BE2C (cell line): ENCODE data around the gene ST6GALNAC3.

ENCODE experiments used
- DNase-seq: peaks from one replicate; pipeline ENCODE4 v3.0.0-alpha.2; 2020
- H3K27me3 ChIP-seq: fragments of 250-450 bp; sonication (Bioruptor Pico); 2 replicates; pipeline ENCODE4 v1.5.1; 2020; ENCODE audit warnings: mild to moderate bottlenecking
- H3K36me3 ChIP-seq: fragments of 250-450 bp; sonication (Bioruptor Pico); 2 replicates; pipeline ENCODE4 v1.5.1; 2020; ENCODE audit warnings: mild to moderate bottlenecking
- H3K4me1 ChIP-seq: fragments of 250-450 bp; sonication (Bioruptor Pico); 2 replicates; pipeline ENCODE4 v1.5.1; 2020
- H3K4me3 ChIP-seq: 2 replicates; pipeline ENCODE4 v1.5.1; 2011; ENCODE audit warnings: low read depth, low read length
- H3K9me3 ChIP-seq: fragments of 250-450 bp; sonication (Bioruptor Pico); 2 replicates; pipeline ENCODE4 v1.5.1; 2020
- TF ChIP-seq, protein P1 (sequence below): IDR thresholded peaks from 2 replicates; pipeline ENCODE4 v1.5.1; 2012; ENCODE audit warnings: mild to moderate bottlenecking, low read depth, low read length

ST6GALNAC3 gene

DNA sequence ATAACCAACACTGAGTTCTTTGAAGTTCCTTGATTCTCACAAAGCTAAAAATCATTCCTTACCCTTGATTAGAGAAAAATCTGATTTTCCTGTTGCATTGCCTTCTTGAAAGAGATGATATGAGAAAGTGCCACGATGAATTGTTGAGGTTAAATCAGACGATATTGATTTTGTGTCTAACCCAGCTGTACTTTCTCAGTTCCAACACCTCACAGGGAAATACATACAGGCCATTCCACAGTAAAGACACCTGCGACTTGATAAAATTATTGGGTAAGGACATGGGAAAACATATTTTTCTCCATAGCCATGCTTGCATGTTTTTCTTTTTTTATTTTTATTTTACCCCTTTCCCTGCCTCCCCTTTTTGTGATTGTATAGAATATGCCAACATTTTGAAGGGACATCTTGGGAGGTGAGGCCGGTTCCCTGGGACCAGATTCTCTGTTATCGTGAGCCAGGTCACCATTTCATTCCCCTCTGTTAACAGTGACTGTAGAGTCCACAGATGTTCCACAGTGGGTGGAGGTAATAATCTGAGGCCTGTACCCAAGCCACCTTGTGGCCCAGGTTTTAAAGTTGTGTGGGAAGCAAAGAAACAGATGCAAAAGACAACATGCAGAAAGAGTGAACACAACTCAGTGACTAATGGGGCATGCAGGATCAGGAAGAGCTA is 537.4 kb downstream of the ST6GALNAC3 start:
- no peaks in the 10 kb centered on the region for H3K36me3 ChIP-seq
- no peaks in the 10 kb centered on the region for H3K27me3 ChIP-seq
- no peak for DNase-seq
- H3K4me1 ChIP-seq: no peaks in the 10 kb centered on the region
- H3K9me3 ChIP-seq: no peaks in the 10 kb centered on the region
- H3K4me3 ChIP-seq: no peak overlapping the region
- TF ChIP-seq, protein P1, sequence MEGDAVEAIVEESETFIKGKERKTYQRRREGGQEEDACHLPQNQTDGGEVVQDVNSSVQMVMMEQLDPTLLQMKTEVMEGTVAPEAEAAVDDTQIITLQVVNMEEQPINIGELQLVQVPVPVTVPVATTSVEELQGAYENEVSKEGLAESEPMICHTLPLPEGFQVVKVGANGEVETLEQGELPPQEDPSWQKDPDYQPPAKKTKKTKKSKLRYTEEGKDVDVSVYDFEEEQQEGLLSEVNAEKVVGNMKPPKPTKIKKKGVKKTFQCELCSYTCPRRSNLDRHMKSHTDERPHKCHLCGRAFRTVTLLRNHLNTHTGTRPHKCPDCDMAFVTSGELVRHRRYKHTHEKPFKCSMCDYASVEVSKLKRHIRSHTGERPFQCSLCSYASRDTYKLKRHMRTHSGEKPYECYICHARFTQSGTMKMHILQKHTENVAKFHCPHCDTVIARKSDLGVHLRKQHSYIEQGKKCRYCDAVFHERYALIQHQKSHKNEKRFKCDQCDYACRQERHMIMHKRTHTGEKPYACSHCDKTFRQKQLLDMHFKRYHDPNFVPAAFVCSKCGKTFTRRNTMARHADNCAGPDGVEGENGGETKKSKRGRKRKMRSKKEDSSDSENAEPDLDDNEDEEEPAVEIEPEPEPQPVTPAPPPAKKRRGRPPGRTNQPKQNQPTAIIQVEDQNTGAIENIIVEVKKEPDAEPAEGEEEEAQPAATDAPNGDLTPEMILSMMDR: no peak

DNA sequence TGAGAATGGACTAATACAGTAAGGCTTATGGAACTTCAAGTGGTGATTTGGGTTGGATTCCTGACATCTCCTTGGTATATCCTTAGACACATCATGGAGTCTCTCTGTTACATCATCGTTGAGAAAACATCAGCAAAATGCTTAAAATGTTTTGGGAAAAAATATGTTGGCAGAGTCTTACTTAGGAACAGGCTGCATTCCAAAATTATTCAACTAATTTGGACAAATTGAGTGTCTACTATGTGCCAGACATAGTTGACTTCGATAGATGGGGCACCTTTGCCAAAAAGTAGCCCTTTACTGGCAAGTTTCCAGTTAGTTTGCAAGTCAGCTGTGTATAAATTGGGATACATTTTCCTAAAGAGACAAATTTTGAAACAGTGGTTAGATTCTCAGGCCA is 539.3 kb downstream of the ST6GALNAC3 start:
- H3K4me3 ChIP-seq: no peak overlapping the region
- TF ChIP-seq, protein P1: no peak
- no peaks in the 10 kb centered on the region for H3K27me3 ChIP-seq
- H3K4me1 ChIP-seq: no peaks in the 10 kb centered on the region
- H3K9me3 ChIP-seq: no peaks in the 10 kb centered on the region
- DNase-seq: no peak
- H3K36me3 ChIP-seq: no peaks in the 10 kb centered on the region

DNA sequence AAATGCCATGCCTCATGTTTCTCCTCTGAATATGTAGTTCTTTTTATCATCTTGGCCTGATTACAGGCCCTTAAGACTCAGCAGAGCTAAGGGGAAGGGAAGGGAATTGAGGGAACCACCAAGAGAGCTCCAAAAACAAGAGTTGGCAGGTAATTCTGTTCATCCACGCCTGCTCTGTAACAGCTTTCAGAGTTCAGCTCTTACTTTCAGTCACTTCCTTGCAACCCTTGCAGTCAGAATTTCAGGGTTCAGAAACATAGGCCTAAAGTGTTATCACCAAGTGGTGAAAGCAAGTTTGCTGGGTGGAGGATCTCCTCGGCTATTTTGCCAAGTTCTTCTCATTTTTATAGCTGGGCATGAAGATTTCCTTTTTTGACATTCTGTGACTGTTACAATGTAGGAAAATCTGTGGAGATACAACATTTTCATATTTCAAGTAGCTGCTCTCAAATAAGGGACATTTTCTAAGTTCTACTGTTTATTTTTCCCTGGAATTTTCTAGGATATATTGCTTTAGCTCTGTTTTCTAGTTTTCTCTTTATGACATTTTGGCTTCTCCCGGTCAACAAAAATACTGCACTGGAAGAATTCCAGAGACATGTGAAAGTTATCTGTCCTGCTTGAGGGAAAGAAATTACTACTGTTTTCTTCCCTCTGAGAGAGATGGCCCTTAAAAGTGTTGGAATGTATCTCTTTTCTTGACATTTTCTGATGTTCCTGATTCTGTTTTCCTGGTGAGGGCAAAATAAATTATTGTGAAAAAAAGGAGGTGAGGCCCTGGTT is 540.9 kb downstream of the ST6GALNAC3 start:
- Histone ChIP-seq H3K36me3 (no peaks in the 10 kb centered on the region), H3K4me1 (no peaks in the 10 kb centered on the region)

DNA sequence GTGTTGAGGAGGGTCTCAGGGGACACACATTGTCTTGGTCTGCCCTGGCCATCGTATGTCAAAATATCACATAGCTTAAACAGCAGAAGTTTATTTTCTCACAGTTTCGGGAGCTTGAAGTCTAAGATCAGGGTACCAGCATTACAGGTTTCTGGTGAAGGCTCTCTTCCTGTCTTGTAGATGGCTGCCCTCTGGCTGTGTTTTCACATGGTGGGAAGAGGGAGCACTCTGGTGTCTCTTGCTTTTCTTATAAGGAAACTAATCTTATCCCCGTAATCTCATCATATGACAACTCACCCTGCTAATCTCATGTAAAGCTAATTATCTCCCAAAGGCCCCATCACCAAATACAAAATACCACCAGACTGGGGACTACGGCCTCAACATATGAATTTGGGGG is 545.8 kb downstream of the ST6GALNAC3 start:
- Histone ChIP-seq H3K36me3 (no peaks in the 10 kb centered on the region), H3K27me3 (no peaks in the 10 kb centered on the region), H3K4me1 (no peaks in the 10 kb centered on the region), H3K4me3 (no peak overlapping the region), H3K9me3 (no peaks in the 10 kb centered on the region)
- DNase-seq: no peak
- TF ChIP-seq, protein P1: no peak

More for the DNA sequence above, 540.9 kb downstream of the ST6GALNAC3 start:
- no peak for DNase-seq
- no peaks in the 10 kb centered on the region for H3K27me3 ChIP-seq
- H3K9me3 ChIP-seq: no peaks in the 10 kb centered on the region
- TF ChIP-seq, protein P1: no peak
- H3K4me3 ChIP-seq: no peak overlapping the region

DNA sequence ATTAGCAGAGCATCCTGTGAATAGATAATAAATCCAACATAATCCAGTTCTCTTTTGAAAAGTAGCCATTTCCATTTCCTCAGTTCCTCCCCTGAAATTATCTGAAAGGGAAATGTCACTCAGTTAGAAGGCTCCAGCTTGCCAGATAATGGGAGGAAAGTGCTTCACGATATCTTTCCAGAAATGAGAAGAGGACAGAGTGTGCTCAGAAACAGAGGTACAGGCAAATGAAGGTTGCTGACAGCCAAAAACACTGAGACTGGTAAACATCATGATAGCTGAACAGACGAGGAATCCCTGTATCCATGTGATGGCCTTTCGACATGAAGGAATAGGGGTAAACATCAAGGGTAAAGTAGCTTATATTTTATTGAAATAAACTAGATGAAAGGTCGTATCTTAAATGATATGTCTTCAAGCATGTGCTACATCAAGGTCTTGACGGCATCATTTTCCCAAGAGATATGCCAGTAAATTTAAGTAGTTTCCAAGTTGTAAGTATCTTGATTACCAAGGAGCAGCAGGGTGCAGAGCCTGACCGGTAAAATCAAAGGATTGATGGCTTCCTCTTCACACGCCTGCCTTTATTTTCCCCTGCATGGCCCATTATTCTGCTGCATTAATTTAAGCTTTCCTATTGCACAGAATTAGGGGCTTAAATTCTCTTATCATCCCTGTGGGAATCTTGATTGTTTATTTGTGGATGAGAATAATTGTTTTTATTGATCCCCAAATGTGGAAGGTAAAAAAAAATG is 548.4 kb downstream of the ST6GALNAC3 start:
- TF ChIP-seq, protein P1: no peak
- no peaks in the 10 kb centered on the region for H3K9me3 ChIP-seq
- H3K27me3 ChIP-seq: no peaks in the 10 kb centered on the region
- H3K4me3 ChIP-seq: no peak overlapping the region
- DNase-seq: no peak
- no peaks in the 10 kb centered on the region for H3K4me1 ChIP-seq
- H3K36me3 ChIP-seq: no peaks in the 10 kb centered on the region
